ENCODE results near the gene GJA8. TPM values are rescaled to one million over a fixed set of nuclear protein-coding genes. Genes with fewer than 3 reads are reported as not detected.

GJA8 gene
- total RNA-seq, 6 donors from 2014 or later, result not detected

DNA sequence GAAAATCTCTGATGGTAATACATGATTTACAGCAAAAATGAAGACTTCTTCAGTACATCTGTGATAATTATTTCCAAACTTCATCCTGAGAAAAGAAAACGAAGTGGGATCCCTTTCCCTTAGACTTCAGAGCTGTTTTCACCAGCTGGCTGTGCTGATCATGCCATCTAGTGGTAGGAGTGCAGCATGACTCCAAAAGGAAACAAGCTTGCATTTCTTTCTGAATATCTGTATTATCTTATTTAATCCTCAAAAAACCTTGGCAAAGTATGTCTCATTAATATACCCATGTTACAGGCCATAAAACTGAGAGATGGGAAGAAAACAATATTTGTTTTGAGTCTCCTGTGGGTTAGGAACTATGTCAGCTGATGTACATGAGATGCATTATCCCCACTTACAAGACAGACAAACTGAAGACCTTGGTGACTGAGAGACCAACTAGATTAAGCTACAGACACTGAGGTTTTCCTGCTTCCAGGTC, 9.8 kb upstream of the GJA8 start:
- peaks cover 0 to 8% (median 6%) of the 10 kb centered on the region in 4 donors for H3K4me1 ChIP-seq
- peak in 1 of 2 donors; percentile 78 for ATAC-seq (ENCODE audit: low FRiP score in 2 of 2)
- H3K9me3 ChIP-seq, result no peaks in the 10 kb centered on the region
- TF ChIP-seq POLR2AphosphoS5 (IDR thresholded peaks at IDR 0.05) (no peak), CTCF (IDR thresholded peaks at IDR 0.05) (peak; percentile 85 to 93 (median 90)), POLR2A (IDR thresholded peaks at IDR 0.05) (no peak), EP300 (IDR thresholded peaks at IDR 0.05) (no peak)
- WGBS, 2 donors, result 0 to 4% methylated on average over 1 of the region's 1 CpG
- H3K27me3 ChIP-seq, result no peaks in the 10 kb centered on the region
- no peak for DNase-seq
- H3K36me3 ChIP-seq, result no peaks in the 10 kb centered on the region
- no peak overlapping the region for H3K27ac ChIP-seq
- no peak overlapping the region for H3K4me3 ChIP-seq

DNA sequence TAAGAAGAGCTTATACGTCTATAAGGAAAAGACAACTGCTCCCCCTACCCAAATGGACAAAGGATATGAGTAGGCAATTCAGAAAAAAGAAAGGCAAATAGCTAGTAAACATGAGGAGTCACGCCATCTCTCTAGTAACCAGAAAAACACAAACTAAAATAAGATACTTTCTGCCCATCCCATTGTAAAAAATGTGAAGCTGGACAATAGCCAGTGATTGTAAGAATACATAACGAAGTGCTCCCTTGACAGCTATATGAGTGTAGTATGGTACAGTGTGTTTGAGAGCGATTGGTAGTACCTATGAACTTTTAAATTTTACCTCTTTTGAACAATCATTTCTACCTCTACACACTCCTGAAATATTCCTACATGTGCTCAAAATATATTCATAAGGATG, 7.5 kb upstream of the GJA8 start:
- no peaks in the 10 kb centered on the region for H3K27me3 ChIP-seq
- no peak overlapping the region for H3K27ac ChIP-seq
- no peak overlapping the region for H3K4me3 ChIP-seq
- no peaks in the 10 kb centered on the region for H3K9me3 ChIP-seq
- no peaks in the 10 kb centered on the region for H3K36me3 ChIP-seq
- DNase-seq (no peak), ATAC-seq (ENCODE audit: low FRiP score in 2 of 2) (no peak)
- TF ChIP-seq POLR2AphosphoS5 (IDR thresholded peaks at IDR 0.05) (no peak), EP300 (IDR thresholded peaks at IDR 0.05) (no peak)
- H3K4me1 ChIP-seq, result peaks cover 0 to 3% (median 3%) of the 10 kb centered on the region in 4 donors
- 67 to 78% methylated on average over 4 of the region's 4 CpGs for WGBS, 2 donors

DNA sequence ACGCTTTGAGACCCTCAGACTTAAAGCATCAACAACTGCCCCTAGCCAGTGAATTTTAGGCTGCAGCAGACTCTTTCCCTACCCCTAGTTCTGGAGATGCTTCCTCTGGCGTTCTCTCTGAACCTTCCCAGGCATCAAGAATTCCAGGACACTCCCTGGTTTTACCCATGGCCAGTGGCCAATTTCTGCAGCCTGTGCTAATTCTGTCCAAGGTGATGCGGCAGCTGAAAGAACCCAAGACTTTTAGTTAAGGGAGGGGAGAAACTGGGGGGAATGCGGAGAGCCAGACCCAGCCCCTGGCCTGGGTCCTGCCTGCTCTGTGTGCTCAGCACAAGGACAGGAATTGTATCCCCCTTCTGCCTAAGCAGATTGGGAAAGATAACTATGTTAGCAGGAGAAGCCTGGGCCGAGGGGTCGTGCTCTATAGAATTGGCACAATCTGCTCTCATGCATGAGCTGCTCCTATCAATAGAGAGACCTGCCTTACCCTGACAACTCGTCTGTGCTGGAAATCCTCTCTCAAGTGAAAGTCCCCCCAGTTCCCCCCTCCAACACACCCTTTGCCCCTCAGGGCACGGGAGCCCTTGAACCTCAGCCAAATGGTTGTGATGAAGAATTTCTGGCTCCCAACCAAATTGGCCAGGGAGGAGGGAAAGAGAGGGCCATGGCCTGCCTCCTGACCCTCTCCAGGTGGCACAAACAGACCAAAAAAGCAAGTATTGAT, 5.4 kb upstream of the GJA8 start:
- Histone ChIP-seq H3K4me3 (no peak overlapping the region), H3K36me3 (no peaks in the 10 kb centered on the region), H3K4me1 (no peaks in the 10 kb centered on the region), H3K27me3 (no peaks in the 10 kb centered on the region), H3K9me3 (no peaks in the 10 kb centered on the region), H3K27ac (no peak overlapping the region)
- ATAC-seq (ENCODE audit: low FRiP score in 2 of 2) (no peak), DNase-seq (no peak)
- no peak for TF ChIP-seq EP300 (IDR thresholded peaks at IDR 0.05)
- no peak for TF ChIP-seq POLR2A (IDR thresholded peaks at IDR 0.05)
- no peak for TF ChIP-seq CTCF (IDR thresholded peaks at IDR 0.05)
- TF ChIP-seq POLR2AphosphoS5 (IDR thresholded peaks at IDR 0.05), result no peak
- 54 to 67% methylated on average over 6 to 8 of the region's 8 CpGs for WGBS, 2 donors

GRCh38 chr1:147897789-147898188, 4.8 kb upstream of the GJA8 start:
- TF ChIP-seq POLR2A (IDR thresholded peaks at IDR 0.05) (no peak), CTCF (IDR thresholded peaks at IDR 0.05) (no peak)
- Histone ChIP-seq H3K4me3 (no peak overlapping the region), H3K27ac (no peak overlapping the region), H3K9me3 (no peaks in the 10 kb centered on the region), H3K36me3 (no peaks in the 10 kb centered on the region), H3K27me3 (no peaks in the 10 kb centered on the region), H3K4me1 (no peaks in the 10 kb centered on the region)
- ATAC-seq (ENCODE audit: low FRiP score in 2 of 2) (no peak), DNase-seq (no peak)
- 81 to 84% methylated on average over 4 of the region's 4 CpGs for WGBS, 2 donors

GRCh38 chr1:147904726-147905125, 2.1 kb downstream of the GJA8 start:
- no peaks in the 10 kb centered on the region for H3K4me1 ChIP-seq
- ATAC-seq (ENCODE audit: low FRiP score in 2 of 2) (no peak), DNase-seq (no peak)
- H3K36me3 ChIP-seq, result no peaks in the 10 kb centered on the region
- no peak overlapping the region for H3K4me3 ChIP-seq
- no peaks in the 10 kb centered on the region for H3K27me3 ChIP-seq
- 64 to 69% methylated on average over 3 of the region's 3 CpGs for WGBS, 2 donors
- TF ChIP-seq EP300 (IDR thresholded peaks at IDR 0.05), result no peak
- no peak for TF ChIP-seq POLR2A (IDR thresholded peaks at IDR 0.05)
- no peak for TF ChIP-seq CTCF (IDR thresholded peaks at IDR 0.05)
- no peak for TF ChIP-seq POLR2AphosphoS5 (IDR thresholded peaks at IDR 0.05)
- no peak overlapping the region for H3K27ac ChIP-seq
- H3K9me3 ChIP-seq, result no peaks in the 10 kb centered on the region

Measured in upper lobe of left lung (tissue), 6 donors.